IPS-18c (cell line): ENCODE data around the gene MBNL3.

ENCODE experiments used
- H3K4me3 ChIP-seq: 2 replicates; pipeline ENCODE4 v1.7.0; 2013; ENCODE audit warnings: low read depth, mild to moderate bottlenecking, low read length, moderate library complexity; ENCODE audit not compliant: insufficient read depth
- H3K9me3 ChIP-seq: one replicate; pipeline ENCODE4 v1.6.1; 2013; ENCODE audit warnings: mild to moderate bottlenecking, low read length, moderate library complexity; ENCODE audit not compliant: control insufficient read depth, insufficient read depth

Gene MBNL3

GRCh38 chrX:132443196-132444135 lies 45.4 kb downstream of the MBNL3 start:
- Histone ChIP-seq H3K4me3 (no peak overlapping the region), H3K9me3 (no peaks in the 10 kb centered on the region)

GRCh38 chrX:132442691-132443090 lies 46.1 kb downstream of the MBNL3 start:
- H3K4me3 ChIP-seq, result no peak overlapping the region
- H3K9me3 ChIP-seq, result no peaks in the 10 kb centered on the region

GRCh38 chrX:132435222-132435621 lies 53.6 kb downstream of the MBNL3 start:
- no peaks in the 10 kb centered on the region for H3K9me3 ChIP-seq

GRCh38 chrX:132433551-132433950 lies 55.3 kb downstream of the MBNL3 start:
- Histone ChIP-seq H3K9me3 (no peaks in the 10 kb centered on the region), H3K4me3 (no peak overlapping the region)

More at GRCh38 chrX:132435222-132435621, 53.6 kb downstream of the MBNL3 start:
- no peak overlapping the region for H3K4me3 ChIP-seq

- Histone ChIP-seq H3K4me3 (no peak overlapping the region), H3K9me3 (no peaks in the 10 kb centered on the region)
These were observed 55.8 kb downstream of the MBNL3 start for GRCh38 chrX:132433001-132433400.

GRCh38 chrX:132428896-132429295 lies 59.9 kb downstream of the MBNL3 start:
- Histone ChIP-seq H3K9me3 (peaks cover 2% of the 10 kb centered on the region), H3K4me3 (no peak overlapping the region)

- Histone ChIP-seq H3K4me3 (no peak overlapping the region), H3K9me3 (peaks cover 2% of the 10 kb centered on the region)
These were observed 62.0 kb downstream of the MBNL3 start for GRCh38 chrX:132426695-132427281.

- no peak overlapping the region for H3K4me3 ChIP-seq
- peaks cover 2% of the 10 kb centered on the region for H3K9me3 ChIP-seq
These were observed 63.0 kb downstream of the MBNL3 start for GRCh38 chrX:132425744-132426318.

GRCh38 chrX:132423323-132423722 lies 65.5 kb downstream of the MBNL3 start:
- Histone ChIP-seq H3K4me3 (no peak overlapping the region), H3K9me3 (peaks cover 2% of the 10 kb centered on the region)

- Histone ChIP-seq H3K9me3 (no peaks in the 10 kb centered on the region), H3K4me3 (no peak overlapping the region)
These were observed 73.8 kb downstream of the MBNL3 start for GRCh38 chrX:132415012-132415411.

- no peaks in the 10 kb centered on the region for H3K9me3 ChIP-seq
- H3K4me3 ChIP-seq, result no peak overlapping the region
These were observed 74.4 kb downstream of the MBNL3 start for GRCh38 chrX:132414404-132414803.

GRCh38 chrX:132413459-132413858 lies 75.4 kb downstream of the MBNL3 start:
- H3K4me3 ChIP-seq, result peak overlapping the region; percentile 10; the same call in 1 of the 2 replicates

GRCh38 chrX:132412208-132412607 lies 76.6 kb downstream of the MBNL3 start:
- Histone ChIP-seq H3K4me3 (no peak overlapping the region; the same call in 1 of the 2 replicates), H3K9me3 (no peaks in the 10 kb centered on the region)

More at GRCh38 chrX:132413459-132413858, 75.4 kb downstream of the MBNL3 start:
- H3K9me3 ChIP-seq, result no peaks in the 10 kb centered on the region

- H3K4me3 ChIP-seq, result no peak overlapping the region
- peaks cover 2% of the 10 kb centered on the region for H3K9me3 ChIP-seq
These were observed 77.4 kb downstream of the MBNL3 start for GRCh38 chrX:132411310-132411977.

- H3K9me3 ChIP-seq, result peaks cover 2% of the 10 kb centered on the region
- no peak overlapping the region for H3K4me3 ChIP-seq
These were observed 78.9 kb downstream of the MBNL3 start for GRCh38 chrX:132409780-132410556.

GRCh38 chrX:132407691-132408090 lies 81.1 kb downstream of the MBNL3 start:
- Histone ChIP-seq H3K4me3 (no peak overlapping the region), H3K9me3 (peaks cover 2% of the 10 kb centered on the region)

GRCh38 chrX:132406106-132406505 lies 82.7 kb downstream of the MBNL3 start:
- no peak overlapping the region for H3K4me3 ChIP-seq
- peaks cover 2% of the 10 kb centered on the region for H3K9me3 ChIP-seq
